Stimulated activated CD4-positive, alpha-beta T cell treated with anti-CD3 and anti-CD28 coated beads, Interleukin-2, amount 100 ng/mL, for 4 hours (primary cell): ENCODE results near the gene CMTM4.
"Not testable (repeated sequence)": the region's sequence is repeated elsewhere in the genome, so short reads cannot be mapped to it uniquely, and the experiment has no call there.

Source experiments
- DNase-seq: peaks from one replicate; pipeline ENCODE4 v3.0.0-alpha.2; 2020; ENCODE audit warnings: low read depth

The CMTM4 gene

GRCh38 chr16:66705790-66706505 lies 9.4 kb upstream of the CMTM4 start:
- no peak for DNase-seq

- DNase-seq = no peak
Observed at GRCh38 chr16:66703406-66704215, 7.1 kb upstream of the CMTM4 start.

GRCh38 chr16:66701516-66701915 lies 5.0 kb upstream of the CMTM4 start:
- DNase-seq = no peak

GRCh38 chr16:66701026-66701425 lies 4.5 kb upstream of the CMTM4 start:
- no peak for DNase-seq

- DNase-seq = no peak
Observed at GRCh38 chr16:66699898-66700297, 3.4 kb upstream of the CMTM4 start.

- no peak for DNase-seq
Observed at GRCh38 chr16:66698046-66698445, 1.5 kb upstream of the CMTM4 start.

- no peak for DNase-seq
Observed at GRCh38 chr16:66695935-66696668, 441 bp downstream of the CMTM4 start.

- DNase-seq = no peak
Observed at GRCh38 chr16:66695471-66695934, 1.0 kb downstream of the CMTM4 start.

- DNase-seq = no peak
Observed at GRCh38 chr16:66693149-66693548, 3.4 kb downstream of the CMTM4 start.

- no peak for DNase-seq
Observed at GRCh38 chr16:66692341-66692740, 4.2 kb downstream of the CMTM4 start.

- DNase-seq = no peak
Observed at GRCh38 chr16:66691234-66691633, 5.3 kb downstream of the CMTM4 start.

GRCh38 chr16:66690106-66690847 lies 6.3 kb downstream of the CMTM4 start:
- DNase-seq = no peak

- no peak for DNase-seq
Observed at GRCh38 chr16:66689282-66689681, 7.3 kb downstream of the CMTM4 start.

GRCh38 chr16:66687906-66688625 lies 8.5 kb downstream of the CMTM4 start:
- no peak for DNase-seq

GRCh38 chr16:66685501-66686115 lies 10.9 kb downstream of the CMTM4 start:
- DNase-seq = not testable (repeated sequence)

- no peak for DNase-seq
Observed at GRCh38 chr16:66682271-66682670, 14.3 kb downstream of the CMTM4 start.

- DNase-seq = no peak
Observed at GRCh38 chr16:66681676-66682075, 14.9 kb downstream of the CMTM4 start.

GRCh38 chr16:66678337-66678736 lies 18.2 kb downstream of the CMTM4 start:
- no peak for DNase-seq

GRCh38 chr16:66677836-66678235 lies 18.7 kb downstream of the CMTM4 start:
- no peak for DNase-seq

GRCh38 chr16:66677179-66677578 lies 19.4 kb downstream of the CMTM4 start:
- DNase-seq = no peak

- no peak for DNase-seq
Observed at GRCh38 chr16:66676599-66676998, 19.9 kb downstream of the CMTM4 start.
